Retinal pigment epithelial cell (primary cell): ENCODE measurements around the gene ORC6.

Experiments
- DNase-seq: peaks from one replicate; pipeline ENCODE4 v3.0.0-alpha.2; 2010; ENCODE audit warnings: low read depth
- H3K4me3 ChIP-seq: 2 replicates; pipeline ENCODE4 v1.5.1; 2011; ENCODE audit warnings: mild to moderate bottlenecking, low read length, control low read depth, moderate library complexity
- TF ChIP-seq, protein P1 (sequence below): conservative IDR thresholded peaks from 2 replicates; pipeline ENCODE4 v1.5.1; 2011; ENCODE audit warnings: low read depth, low read length, control low read depth, inconsistent platforms

ORC6 gene

DNA sequence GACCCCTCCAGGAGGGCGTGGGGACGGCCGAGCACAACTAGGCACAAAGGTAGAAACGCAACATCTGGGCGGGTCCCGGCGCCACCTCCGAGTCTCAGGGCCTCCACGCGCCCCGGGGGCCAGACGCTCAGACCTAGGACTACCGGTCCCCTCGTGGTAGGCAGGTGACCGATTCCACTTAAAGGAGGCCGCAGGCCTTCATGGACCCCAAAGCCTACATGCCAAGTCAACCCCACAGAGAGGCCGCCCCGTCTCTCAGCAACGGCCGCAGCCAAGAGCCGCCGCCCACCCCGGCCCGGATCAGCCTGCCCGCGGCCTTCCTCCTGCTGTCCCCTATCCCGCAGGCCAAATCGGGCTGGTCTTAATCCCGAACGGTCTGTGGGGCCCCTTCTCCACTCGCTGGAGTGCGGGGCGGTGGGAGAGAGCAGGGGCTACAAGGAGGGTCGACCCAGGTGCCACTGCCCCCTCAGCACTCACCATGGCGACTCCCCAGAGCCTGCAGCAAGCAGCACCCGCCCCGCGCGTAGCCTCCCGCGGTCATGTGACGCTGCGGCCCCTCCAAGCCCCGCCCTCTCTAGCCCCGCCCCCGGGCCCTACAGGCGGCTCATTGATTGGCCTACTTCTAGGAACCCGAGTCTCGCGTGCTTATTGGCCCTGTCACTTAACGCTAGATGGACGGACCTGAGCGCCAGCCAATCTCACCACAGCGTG, 650 bp upstream of the ORC6 start, which contains the start of gene VPS35:
Gene VPS35, minus strand, starts transcription at position 525 of the 711 bp plus-strand sequence. Its CDS starts 45 bp downstream, at position 480.
- H3K4me3 ChIP-seq: peak within 1 kb of the TSS; percentile 90
- TF ChIP-seq, protein P1, sequence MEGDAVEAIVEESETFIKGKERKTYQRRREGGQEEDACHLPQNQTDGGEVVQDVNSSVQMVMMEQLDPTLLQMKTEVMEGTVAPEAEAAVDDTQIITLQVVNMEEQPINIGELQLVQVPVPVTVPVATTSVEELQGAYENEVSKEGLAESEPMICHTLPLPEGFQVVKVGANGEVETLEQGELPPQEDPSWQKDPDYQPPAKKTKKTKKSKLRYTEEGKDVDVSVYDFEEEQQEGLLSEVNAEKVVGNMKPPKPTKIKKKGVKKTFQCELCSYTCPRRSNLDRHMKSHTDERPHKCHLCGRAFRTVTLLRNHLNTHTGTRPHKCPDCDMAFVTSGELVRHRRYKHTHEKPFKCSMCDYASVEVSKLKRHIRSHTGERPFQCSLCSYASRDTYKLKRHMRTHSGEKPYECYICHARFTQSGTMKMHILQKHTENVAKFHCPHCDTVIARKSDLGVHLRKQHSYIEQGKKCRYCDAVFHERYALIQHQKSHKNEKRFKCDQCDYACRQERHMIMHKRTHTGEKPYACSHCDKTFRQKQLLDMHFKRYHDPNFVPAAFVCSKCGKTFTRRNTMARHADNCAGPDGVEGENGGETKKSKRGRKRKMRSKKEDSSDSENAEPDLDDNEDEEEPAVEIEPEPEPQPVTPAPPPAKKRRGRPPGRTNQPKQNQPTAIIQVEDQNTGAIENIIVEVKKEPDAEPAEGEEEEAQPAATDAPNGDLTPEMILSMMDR: peak; percentile 39
- peak; percentile 95 for DNase-seq

DNA sequence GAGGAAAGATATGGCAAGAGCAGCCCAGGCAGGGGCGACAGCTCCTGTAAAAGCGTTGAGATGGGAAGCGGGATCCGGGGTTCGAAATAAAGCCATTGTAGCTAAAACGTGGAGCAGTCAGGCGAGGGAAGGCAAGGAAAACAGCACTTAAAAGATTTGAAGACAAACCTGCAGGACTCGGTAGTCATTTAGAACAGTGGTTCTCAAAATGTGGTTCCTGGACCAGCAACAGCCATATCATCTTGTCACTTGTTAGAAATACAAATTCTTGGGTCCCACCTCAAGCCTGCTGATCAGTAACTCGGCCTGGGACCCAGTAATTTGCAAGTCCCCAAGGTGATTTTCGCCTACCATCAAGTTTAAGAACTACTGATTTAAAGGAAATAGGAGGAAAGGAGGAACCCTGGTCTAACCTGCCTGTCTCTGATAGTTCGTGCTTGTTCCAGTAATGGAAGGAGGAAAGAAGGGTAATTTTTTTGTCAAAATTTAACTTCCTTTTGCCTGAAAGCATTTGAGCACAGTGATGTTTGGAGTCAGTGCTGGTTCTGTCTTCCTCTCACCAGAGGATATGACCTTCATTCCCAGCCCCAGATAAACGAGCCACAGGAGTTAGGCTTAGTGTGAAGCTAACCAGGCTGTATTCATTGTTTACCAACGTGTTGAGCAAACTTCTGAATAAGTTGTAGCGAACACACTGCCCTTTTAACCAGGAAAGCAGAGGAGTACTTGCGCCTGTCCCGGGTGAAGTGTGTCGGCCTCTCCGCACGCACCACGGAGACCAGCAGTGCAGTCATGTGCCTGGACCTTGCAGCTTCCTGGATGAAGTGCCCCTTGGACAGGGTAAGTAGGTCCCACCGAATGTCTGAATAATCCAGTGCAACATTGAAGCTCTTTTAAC, 1.1 kb downstream of the ORC6 start:
- peak; percentile 12 for DNase-seq
- TF ChIP-seq, protein P1: no peak
- H3K4me3 ChIP-seq: peak overlapping the region; percentile 90

DNA sequence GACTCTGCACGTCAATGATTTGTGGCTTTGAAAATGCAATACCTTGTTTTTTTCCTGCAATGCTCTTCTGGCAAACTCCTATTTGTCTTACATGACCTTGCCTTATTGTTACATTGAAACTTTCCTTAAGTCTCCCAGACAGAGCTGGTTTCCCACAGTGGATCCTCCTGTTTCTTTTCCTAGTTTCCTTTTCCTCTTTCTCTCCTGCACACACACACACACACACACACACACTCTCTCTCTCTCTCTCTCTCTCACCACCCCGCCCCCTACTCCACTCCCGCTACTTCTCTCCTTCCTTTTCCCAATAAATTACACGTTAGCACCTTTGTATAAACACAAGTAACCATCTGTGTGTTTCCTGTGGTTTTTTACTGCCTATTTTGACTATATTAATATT, 2.3 kb downstream of the ORC6 start:
- TF ChIP-seq, protein P1: no peak
- DNase-seq: no peak
- no peak overlapping the region for H3K4me3 ChIP-seq

DNA sequence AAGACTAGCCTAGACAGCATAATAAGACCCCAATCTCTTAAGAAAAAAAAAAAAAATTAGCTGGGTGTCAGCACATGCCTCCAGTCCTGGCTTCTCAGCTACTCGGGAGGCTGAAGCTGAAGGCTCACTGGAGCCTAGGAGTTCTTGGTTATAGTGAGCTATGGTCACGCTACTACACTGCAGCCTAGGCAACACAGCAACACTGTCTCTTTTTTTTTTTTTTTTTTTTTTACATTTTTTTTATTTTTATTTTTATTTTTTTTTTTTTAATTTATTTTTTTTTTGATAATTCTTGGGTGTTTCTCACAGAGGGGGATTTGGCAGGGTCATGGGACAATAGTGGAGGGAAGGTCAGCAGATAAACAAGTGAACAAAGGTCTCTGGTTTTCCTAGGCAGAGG, 4.1 kb downstream of the ORC6 start:
- no peak overlapping the region for H3K4me3 ChIP-seq
- TF ChIP-seq, protein P1: no peak
- no peak for DNase-seq

DNA sequence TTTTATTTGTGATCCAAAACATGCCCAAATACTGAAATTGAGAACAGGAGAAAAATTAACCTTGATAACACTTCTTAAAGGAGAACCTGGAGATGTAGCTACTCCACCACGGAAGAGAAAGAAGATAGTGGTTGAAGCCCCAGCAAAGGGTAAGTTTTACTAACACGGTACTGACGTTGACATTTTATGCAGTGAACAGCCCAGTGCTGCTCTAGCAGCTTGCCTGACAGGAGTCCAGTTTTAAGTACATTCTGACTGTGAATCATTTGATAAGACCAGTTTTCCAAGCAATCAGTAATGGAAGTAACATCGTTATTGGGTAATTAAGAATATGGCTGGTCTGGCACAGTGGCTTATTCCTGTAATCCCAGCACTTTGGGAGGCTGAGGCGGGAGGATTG, 6.5 kb downstream of the ORC6 start:
- no peak for DNase-seq
- TF ChIP-seq, protein P1: no peak
- no peak overlapping the region for H3K4me3 ChIP-seq

DNA sequence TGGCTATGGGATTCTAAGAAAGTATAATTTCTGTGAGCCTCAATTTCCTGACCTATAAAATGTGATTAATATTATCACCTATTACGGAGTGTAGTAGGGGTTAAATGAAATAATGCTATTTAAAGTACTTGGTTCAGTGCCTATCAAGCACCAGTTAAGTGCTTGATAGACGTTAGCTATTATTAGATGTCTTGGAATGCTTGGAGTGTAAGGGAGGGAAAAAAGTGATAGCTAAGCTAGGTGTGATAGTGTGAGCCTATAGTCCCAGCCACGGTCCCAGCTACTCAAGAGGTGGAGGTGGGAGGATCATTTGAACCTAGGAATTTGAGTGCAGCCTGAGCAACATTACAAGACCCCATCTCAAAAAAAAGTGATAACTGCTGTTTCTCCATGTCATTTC, 7.5 kb downstream of the ORC6 start:
- H3K4me3 ChIP-seq: no peak overlapping the region
- DNase-seq: no peak
- TF ChIP-seq, protein P1: no peak
